OCI-M1 (cell line): ENCODE results near the gene DNM3.

ENCODE experiments used
- DNase-seq: peaks from one replicate; lab custom pipeline; 2025; lab: John Stamatoyannopoulos, UW

DNM3 gene

DNA sequence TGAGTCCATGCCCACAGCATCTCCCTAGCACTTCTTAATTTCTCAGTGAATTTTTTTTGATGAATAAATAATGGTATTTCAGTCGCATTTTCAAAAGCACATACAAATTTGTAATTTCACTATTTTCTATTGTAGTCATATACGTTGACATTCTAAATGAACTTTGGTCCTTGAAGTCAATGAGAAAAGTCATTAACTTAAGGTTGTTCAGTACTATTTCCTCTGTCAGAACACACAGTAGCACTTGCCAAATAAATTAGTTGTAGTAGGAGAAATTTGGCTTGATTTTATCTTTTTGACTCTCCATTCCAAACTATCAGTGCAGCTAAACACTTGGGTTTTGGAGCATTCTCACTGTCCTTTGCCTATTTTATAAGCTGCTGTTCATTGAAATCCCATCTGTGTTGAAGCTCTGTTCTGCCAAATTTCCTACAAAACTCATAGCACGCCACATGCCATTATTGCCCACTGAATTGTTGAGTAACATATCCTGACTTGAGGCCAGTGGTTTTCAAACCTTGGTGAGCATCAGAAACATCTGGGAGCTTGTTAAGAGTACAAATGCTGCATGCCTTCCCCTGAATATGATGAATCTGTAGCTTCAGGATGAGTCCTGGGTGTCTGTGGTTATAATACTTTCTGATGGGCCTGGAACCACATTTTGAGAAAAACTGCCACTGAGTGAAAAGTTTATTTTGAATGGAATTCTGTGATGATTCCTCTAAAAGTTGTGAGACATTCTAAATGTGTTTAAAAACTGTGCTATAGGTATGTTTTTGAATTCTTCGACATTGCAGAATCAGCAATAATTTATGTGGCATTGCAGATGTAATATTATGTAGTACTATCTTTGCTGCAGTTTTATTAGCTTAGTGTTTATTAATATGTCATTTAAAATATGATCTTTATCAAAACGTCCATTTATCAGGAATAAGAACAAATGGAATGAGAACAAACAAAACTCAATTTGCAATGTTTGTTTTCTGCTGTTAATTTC is 78.9 kb downstream of the DNM3 start:
- no peak for DNase-seq

DNA sequence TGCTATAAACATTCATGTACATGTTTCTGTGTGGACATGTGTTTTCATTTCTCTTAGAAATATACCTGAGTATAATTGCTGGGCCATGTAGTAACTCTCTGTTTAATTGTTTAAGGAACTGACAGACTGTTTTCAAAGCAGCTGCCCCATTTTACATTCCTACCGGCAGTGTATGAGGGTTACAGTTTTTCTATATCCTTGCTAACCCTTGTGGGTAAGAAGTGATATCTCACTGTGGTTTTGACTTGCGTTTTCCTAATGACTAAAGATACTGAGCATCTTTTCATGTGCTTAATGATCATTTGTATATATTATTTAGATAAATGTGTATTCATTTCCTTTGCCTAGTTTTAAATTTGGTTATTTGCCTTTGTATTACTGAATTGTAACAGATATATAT is 81.7 kb downstream of the DNM3 start:
- peak; percentile 37 for DNase-seq

GRCh38 chr1:171929121-171929520 is 87.8 kb downstream of the DNM3 start:
- DNase-seq = no peak

- no peak for DNase-seq
These were observed 90.5 kb downstream of the DNM3 start for GRCh38 chr1:171931752-171932151.

- DNase-seq = no peak
These were observed 93.4 kb downstream of the DNM3 start for GRCh38 chr1:171934664-171935063.

DNA sequence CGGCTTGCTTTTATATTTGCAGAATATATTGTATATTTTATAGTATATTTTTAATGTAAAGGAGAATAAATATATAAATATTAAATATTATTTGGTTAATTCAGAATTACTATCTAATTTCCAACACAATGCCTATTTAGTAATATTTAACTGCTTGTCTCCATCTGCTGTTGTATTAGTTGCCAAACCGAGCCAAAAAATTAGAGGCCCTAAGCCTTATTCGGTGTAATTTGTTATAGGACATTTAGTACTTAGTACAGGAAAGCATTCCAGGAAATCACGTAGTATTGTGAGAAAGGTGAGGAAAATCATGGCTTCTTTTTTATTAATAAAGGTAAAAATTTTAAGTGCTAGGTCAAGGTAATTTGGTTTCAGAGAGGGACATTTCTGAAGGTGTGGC is 93.8 kb downstream of the DNM3 start:
- DNase-seq = no peak

DNA sequence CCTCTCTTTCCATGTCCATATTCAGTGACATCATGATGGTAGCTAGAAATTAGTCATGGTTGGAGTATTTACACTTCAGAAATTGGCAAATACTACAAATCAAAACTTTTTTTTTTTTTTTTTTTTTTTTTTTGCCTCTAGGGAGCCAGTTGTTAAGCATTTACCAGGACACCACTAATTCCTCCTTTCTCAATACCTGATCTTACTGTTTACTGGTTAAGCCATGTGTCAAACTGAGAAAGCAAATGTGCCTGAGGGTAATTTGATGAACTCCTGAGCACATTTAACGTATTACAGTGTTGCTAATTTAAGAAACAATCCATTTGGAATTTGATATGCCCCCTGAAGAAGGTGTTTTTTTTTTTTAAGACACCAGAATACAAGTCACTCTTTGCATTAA is 94.4 kb downstream of the DNM3 start:
- DNase-seq = no peak

DNA sequence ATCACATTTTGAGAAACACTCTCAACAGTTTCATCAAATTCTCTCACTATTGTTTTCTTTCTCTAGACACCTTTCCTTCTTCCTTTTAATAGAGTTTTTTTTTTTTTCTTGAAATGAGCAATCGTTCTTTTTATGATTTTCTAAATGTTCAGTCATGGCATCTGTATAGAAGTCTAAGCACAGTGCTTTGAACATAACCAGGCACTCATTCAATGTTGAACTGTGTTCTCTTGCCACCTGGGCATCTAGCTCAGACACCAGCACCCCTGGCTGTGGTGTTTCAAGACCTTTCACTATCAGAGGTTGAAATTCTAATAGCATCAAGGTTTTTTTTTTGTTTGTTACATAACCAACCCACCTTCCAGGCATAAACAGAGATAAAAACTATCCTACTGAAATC is 96.6 kb downstream of the DNM3 start:
- no peak for DNase-seq

DNA sequence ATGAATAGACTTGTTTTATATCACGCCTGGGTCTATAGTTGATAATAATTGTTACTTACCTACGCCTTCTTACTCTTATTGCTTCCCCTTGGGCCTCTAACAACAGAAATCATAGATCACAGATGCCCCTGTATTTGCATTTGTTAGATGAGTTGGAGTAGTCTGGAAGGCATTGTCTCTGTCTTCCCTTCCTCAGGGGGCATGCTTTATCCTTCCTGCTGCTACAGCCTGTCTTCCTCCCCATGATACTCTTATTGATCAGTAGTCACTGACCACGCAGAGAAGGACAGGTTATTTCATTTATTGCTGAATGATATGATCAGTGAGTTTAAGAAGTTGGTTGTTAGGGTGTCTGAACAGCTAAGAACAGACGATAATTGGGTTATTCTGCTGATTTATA is 98.4 kb downstream of the DNM3 start:
- DNase-seq = no peak

DNA sequence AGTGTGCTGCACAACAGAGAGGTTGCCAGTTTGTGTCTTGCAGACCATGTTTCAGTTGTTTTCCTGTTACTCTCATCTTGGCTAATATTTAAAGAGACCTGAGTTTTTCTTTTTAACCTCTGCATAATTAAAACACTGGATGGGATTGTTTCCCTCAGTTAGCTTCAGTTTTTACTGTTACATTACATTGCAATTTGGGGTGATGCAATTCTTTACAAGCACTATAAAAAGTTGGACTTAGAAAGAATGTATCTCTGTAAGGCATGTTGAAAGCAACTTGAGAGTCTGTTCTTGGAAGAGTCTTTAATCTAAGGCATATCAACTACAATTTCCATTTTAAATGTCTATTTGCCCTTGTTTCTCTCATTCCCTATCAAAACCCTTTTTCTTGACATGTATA is 99.1 kb downstream of the DNM3 start:
- peak; percentile 51 for DNase-seq

- no peak for DNase-seq
These were observed 100.6 kb downstream of the DNM3 start for GRCh38 chr1:171941920-171942319.

DNA sequence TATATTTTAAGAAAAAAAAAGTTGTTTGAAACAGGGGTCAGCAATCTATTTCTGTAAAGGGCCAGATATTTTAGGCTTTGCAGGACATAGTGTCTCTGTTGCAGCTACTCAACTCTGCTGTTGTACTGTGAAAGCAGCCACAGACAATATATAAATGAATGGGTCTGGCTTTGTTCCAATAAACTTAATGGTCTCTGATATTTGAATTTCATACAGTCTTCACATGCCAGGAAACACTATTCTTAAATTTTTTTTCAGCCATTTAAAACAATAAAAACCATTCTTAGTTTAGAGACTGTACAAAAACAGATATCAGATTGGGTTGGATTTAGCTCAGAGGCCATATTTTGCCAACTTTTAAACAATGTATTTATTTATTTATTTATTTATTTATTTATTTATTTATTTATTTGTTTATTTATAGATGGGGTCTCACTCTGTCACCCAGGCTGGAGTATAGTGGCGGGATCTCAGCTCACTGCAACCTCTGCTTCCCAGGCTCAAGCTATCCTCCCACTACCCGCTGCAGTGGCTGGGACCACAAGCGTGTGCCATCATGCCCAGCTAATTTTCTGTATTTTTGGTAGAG is 102.8 kb downstream of the DNM3 start:
- no peak for DNase-seq

DNA sequence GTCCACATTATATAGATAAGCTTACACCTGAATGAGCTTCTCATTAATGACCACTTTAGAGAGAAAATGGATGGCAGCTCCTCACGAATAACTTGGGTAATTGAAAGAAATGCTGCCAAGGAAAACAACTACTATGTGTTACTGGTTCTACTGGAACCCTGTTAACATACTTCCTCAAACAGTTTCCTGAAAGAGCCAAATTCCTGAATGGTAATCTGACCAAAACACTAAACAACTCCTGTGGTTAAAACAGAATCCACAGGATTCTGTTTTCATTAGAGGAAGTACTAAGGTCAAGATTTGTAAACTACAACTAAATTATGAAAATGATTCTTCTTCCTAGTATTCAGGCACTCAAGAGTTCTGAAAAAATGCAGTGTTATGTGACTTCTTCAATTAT is 107.2 kb downstream of the DNM3 start:
- DNase-seq = peak; percentile 70

- no peak for DNase-seq
These were observed 108.0 kb downstream of the DNM3 start for GRCh38 chr1:171949316-171949715.

GRCh38 chr1:171953835-171954234 is 112.5 kb downstream of the DNM3 start:
- DNase-seq = no peak

DNA sequence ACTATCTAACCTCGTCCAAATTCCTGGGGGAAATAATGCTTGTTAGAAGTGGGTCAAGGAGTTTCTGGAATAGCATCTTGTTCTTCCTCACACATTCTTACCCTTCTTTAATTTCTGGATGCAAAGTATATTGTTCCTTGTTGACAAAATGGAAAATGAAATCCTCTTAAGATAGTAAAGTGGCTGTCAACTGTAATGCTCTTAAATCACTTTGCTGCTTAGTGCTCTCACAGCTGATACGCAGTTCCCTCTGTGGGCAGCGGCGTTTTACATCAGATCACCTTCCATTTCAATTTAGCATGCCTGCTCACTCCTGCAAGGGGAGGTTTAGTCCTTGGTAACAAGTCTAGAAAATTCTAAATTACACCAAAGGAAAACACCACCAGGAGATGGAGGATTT is 113.1 kb downstream of the DNM3 start:
- DNase-seq = no peak

- DNase-seq = peak; percentile 61
These were observed 120.6 kb downstream of the DNM3 start for GRCh38 chr1:171961861-171962260.

DNA sequence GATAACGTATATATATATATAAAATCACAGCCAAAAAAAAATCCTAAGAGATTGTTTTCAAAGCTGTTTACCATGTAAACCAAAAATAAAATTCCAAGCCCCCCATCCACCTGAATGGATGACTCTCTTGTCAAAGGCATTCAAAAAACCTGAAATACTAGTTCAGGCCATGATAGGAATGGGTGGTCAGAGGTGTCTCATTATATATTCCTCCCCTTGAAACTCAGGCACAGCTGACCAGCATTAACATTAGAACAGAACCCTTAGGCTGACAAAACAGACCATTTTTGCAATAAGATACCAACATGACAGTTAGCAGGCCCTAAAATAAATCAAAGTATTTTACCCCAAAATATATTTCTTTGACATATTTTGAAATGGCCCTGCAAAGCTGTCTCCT is 122.5 kb downstream of the DNM3 start:
- no peak for DNase-seq

GRCh38 chr1:171965777-171966176 is 124.5 kb downstream of the DNM3 start:
- no peak for DNase-seq

- DNase-seq = no peak
These were observed 125.3 kb downstream of the DNM3 start for GRCh38 chr1:171966426-171967220.

GRCh38 chr1:171969226-171969625 is 127.9 kb downstream of the DNM3 start:
- DNase-seq = no peak

DNA sequence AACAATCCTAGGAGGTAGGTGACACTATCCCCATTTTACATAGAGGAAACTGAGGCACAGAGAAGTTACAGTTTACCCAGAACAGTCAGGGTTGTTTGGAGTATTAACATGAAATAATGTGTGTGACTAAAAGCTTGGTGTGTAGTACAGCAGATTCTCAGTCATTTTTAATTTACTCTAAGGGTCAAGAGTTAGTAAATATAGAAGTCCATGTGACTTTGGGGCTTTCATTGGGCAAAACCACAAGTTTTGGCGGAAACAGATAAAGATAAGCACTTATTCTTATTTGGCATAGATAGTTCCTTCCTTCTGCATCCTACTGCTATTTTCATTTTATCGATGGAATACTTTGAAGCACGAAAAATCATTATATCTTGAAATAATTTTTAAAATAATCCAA is 128.5 kb downstream of the DNM3 start:
- peak; percentile 86 for DNase-seq

GRCh38 chr1:171972846-171973245 is 131.5 kb downstream of the DNM3 start:
- DNase-seq = no peak
